GM23338 (cell line): ENCODE results near the gene RAN. TPM values are rescaled to one million over a fixed set of nuclear protein-coding genes. Genes with fewer than 3 reads are reported as not detected.

Source experiments
- ATAC-seq: fragments of 200-7000 bp; cut with Tn5 transposase; 3 replicates; pipeline ENCODE4 v1.9.1; 2020
- DNase-seq: peaks from one replicate; pipeline ENCODE4 v3.0.0-alpha.2; 2015; ENCODE audit warnings: low spot score
- H2AFZ ChIP-seq: fragments of 200-600 bp; sonication (generic); 2 replicates; pipeline ENCODE4 v1.8.0; 2016; ENCODE audit warnings: antibody characterized with exemption, mild to moderate bottlenecking, moderate library complexity
- H3F3A ChIP-seq: fragments of 200-600 bp; sonication (generic); replicated peaks from 2 replicates; pipeline ENCODE4 v1.8.0; 2017; ENCODE audit warnings: antibody characterized with exemption, mixed run types, low read depth
- H3K27ac ChIP-seq: fragments of 200-600 bp; sonication (generic); 2 replicates; pipeline ENCODE4 v1.6.1; 2016; ENCODE audit warnings: low read depth
- H3K27me3 ChIP-seq: fragments of 200-600 bp; sonication (generic); 2 replicates; pipeline ENCODE4 v1.8.0; 2016; ENCODE audit warnings: mild to moderate bottlenecking, mixed run types, moderate library complexity; ENCODE audit not compliant: insufficient read depth
- H3K36me3 ChIP-seq: fragments of 200-600 bp; sonication (generic); 2 replicates; pipeline ENCODE4 v1.8.0; 2016; ENCODE audit warnings: mild to moderate bottlenecking; ENCODE audit not compliant: insufficient read depth
- H3K4me1 ChIP-seq: fragments of 200-600 bp; sonication (generic); 2 replicates; pipeline ENCODE4 v1.8.0; 2016; ENCODE audit warnings: mild to moderate bottlenecking, moderate library complexity; ENCODE audit not compliant: insufficient read depth
- H3K4me2 ChIP-seq: fragments of 200-600 bp; sonication (generic); 2 replicates; pipeline ENCODE4 v1.7.1; 2017; ENCODE audit warnings: mixed run types
- H3K4me3 ChIP-seq: fragments of 200-600 bp; sonication (generic); 2 replicates; pipeline ENCODE4 v1.6.1; 2016; ENCODE audit warnings: mixed run types
- H3K79me2 ChIP-seq: fragments of 200-600 bp; sonication (generic); replicated peaks from 2 replicates; pipeline ENCODE4 v1.8.0; 2017; ENCODE audit warnings: mild to moderate bottlenecking; ENCODE audit not compliant: insufficient read depth
- H3K9me2 ChIP-seq: fragments of 200-600 bp; sonication (generic); 2 replicates; pipeline ENCODE4 v1.8.0; 2017; ENCODE audit not compliant: insufficient read depth
- H4K20me1 ChIP-seq: fragments of 200-600 bp; sonication (generic); replicated peaks from 2 replicates; pipeline ENCODE4 v1.8.0; 2017; ENCODE audit warnings: mild to moderate bottlenecking; ENCODE audit not compliant: insufficient read depth
- H3K27ac Mint-ChIP-seq: 2 replicates; pipeline ENCODE4 v1.8.0; 2020; ENCODE audit warnings: inconsistent platforms, mild to moderate bottlenecking, moderate library complexity, mixed read lengths
- H3K27me3 Mint-ChIP-seq: 3 replicates; pipeline ENCODE4 v1.8.0; 2022; ENCODE audit warnings: low read depth, mild to moderate bottlenecking, moderate library complexity, mixed read lengths, inconsistent platforms; ENCODE audit not compliant: insufficient read depth, poor library complexity
- H3K36me3 Mint-ChIP-seq: 3 replicates; pipeline ENCODE4 v1.8.0; 2021; ENCODE audit warnings: low read depth, mild to moderate bottlenecking, inconsistent platforms, moderate library complexity, mixed read lengths
- H3K4me1 Mint-ChIP-seq: 3 replicates; pipeline ENCODE4 v1.8.0; 2020; ENCODE audit warnings: mild to moderate bottlenecking, inconsistent platforms, mixed read lengths
- H3K4me3 Mint-ChIP-seq: 3 replicates; pipeline ENCODE4 v1.8.0; 2021; ENCODE audit warnings: moderate library complexity, mild to moderate bottlenecking, inconsistent platforms, mixed read lengths
- H3K9me3 Mint-ChIP-seq: 3 replicates; pipeline ENCODE4 v1.8.0; 2020; ENCODE audit warnings: moderate library complexity, mild to moderate bottlenecking, inconsistent platforms, mixed read lengths
- CREB1 ChIP-seq: fragments of 250-450 bp; sonication (Bioruptor Pico); IDR thresholded peaks from 2 replicates; pipeline ENCODE4 v1.5.0; 2020; ENCODE audit warnings: low read depth, mild to moderate bottlenecking, moderate library complexity
- CTCF ChIP-seq, 2 experiments: fragments of 200-600 bp in 1 of 2; sonication (generic) in 1 of 2; conservative IDR thresholded peaks; 2 replicates each; pipeline versions ENCODE4 v1.5.1 to v1.6.1; 2016 to 2017; ENCODE audit warnings: antibody characterized with exemption in 2 of 2, low read depth in 2 of 2, mild to moderate bottlenecking in 2 of 2, moderate library complexity in 1 of 2
- EZH2 ChIP-seq: fragments of 200-600 bp; sonication (generic); IDR thresholded peaks from one replicate; pipeline ENCODE4 v1.8.0; 2017; ENCODE audit warnings: antibody characterized with exemption, mild to moderate bottlenecking, low read depth; ENCODE audit not compliant: unreplicated experiment
- EZH2phosphoT487 ChIP-seq: fragments of 200-600 bp; sonication (generic); IDR thresholded peaks from one replicate; pipeline ENCODE4 v1.8.1; 2018; ENCODE audit warnings: antibody characterized with exemption; ENCODE audit not compliant: unreplicated experiment
- JUNB ChIP-seq: IDR thresholded peaks from one replicate; pipeline ENCODE4 v1.6.1; 2016; ENCODE audit warnings: antibody characterized with exemption; ENCODE audit not compliant: unreplicated experiment
- NANOG ChIP-seq: IDR thresholded peaks from 2 replicates; pipeline ENCODE4 v1.6.1; 2016; ENCODE audit warnings: antibody characterized with exemption, borderline replicate concordance
- REST ChIP-seq: IDR thresholded peaks from one replicate; pipeline ENCODE4 v1.6.1; 2018; ENCODE audit warnings: antibody characterized with exemption; ENCODE audit not compliant: unreplicated experiment
- STAT1 ChIP-seq: IDR thresholded peaks from one replicate; pipeline ENCODE4 v1.6.1; 2016; ENCODE audit warnings: antibody characterized with exemption; ENCODE audit not compliant: unreplicated experiment
- ZNF114 ChIP-seq: fragments of 250-450 bp; sonication (Bioruptor Pico); IDR thresholded peaks from 2 replicates; pipeline ENCODE4 v1.5.0; 2020; ENCODE audit warnings: mild to moderate bottlenecking, moderate library complexity
- ZNF331 ChIP-seq: fragments of 250-450 bp; sonication (Bioruptor Pico); IDR thresholded peaks from 2 replicates; pipeline ENCODE4 v1.5.0; 2020; ENCODE audit warnings: low read depth, mild to moderate bottlenecking, moderate library complexity
- polyA plus RNA-seq: library from polyadenylated mRNA; unstranded; fragments of >200 nt; fragmentation: Nextera tagmentation; extraction: Ambion mirVana; gene quantifications from 2 replicates; pipeline ENCODE4 v1.2.1, GENCODE V29; 2016
- total RNA-seq: library from RNA; depleted of rRNA; stranded (reverse); fragments of >200 nt; shearing (Covaris generic); gene quantifications from 2 replicates; pipeline ENCODE4 v1.2.3, GENCODE V29; 2014

Gene RAN
- total and polyA plus RNA-seq, 2 experiments from 2014 or later: 976 to 2,289 TPM

- TF ChIP-seq CTCF (conservative IDR thresholded peaks at IDR 0.05; ENCODE audit: low read depth in 2 of 2): no peak
- TF ChIP-seq ZNF331 (CRISPR knock-in tag): no peak
- TF ChIP-seq CREB1 (CRISPR knock-in tag): no peak
- no peak for TF ChIP-seq REST
- no peak for TF ChIP-seq JUNB
Measured at GRCh38 chr12:130827432-130827831, 44.4 kb upstream of the RAN start (continued).

GRCh38 chr12:130828895-130829294 lies 43.0 kb upstream of the RAN start:
- Histone ChIP-seq H3K9me2 (no peaks in the 10 kb centered on the region), H4K20me1 (no peaks in the 10 kb centered on the region), H3K4me2 (no peak overlapping the region), H2AFZ (no peak overlapping the region), H3K27ac (peak overlapping the region; percentile 81), H3K79me2 (peaks cover 35% of the 10 kb centered on the region), H3K4me1 (peaks cover 25% of the 10 kb centered on the region), H3K27me3 (no peaks in the 10 kb centered on the region), H3F3A (peaks cover 7% of the 10 kb centered on the region; the same call in 1 of the 2 replicates), H3K36me3 (no peaks in the 10 kb centered on the region), H3K4me3 (no peak overlapping the region)
- TF ChIP-seq ZNF114: no peak
- Mint-ChIP-seq H3K36me3 (peaks cover 7% of the 10 kb centered on the region), H3K4me1 (peaks cover 46% of the 10 kb centered on the region), H3K4me3 (no peak overlapping the region), H3K9me3 (peaks cover 4% of the 10 kb centered on the region; the same call in 1 of the 3 replicates), H3K27me3 (peaks cover 4% of the 10 kb centered on the region), H3K27ac (0 out of 2 replicates have a peak overlapping the region, but pooled peaks have one; percentile 9)
- ATAC-seq: peak; percentile 44
- peak; percentile 61 for DNase-seq

GRCh38 chr12:130829391-130830245 lies 42.2 kb upstream of the RAN start:
- Histone ChIP-seq H2AFZ (no peak overlapping the region), H3K27ac (peak overlapping the region; percentile 81; the same call in 1 of the 2 replicates), H3K27me3 (no peaks in the 10 kb centered on the region), H3K4me2 (peak overlapping the region; percentile 32; the same call in 1 of the 2 replicates), H3F3A (peaks cover 7% of the 10 kb centered on the region; the same call in 1 of the 2 replicates), H4K20me1 (no peaks in the 10 kb centered on the region), H3K36me3 (no peaks in the 10 kb centered on the region), H3K4me1 (peaks cover 30% of the 10 kb centered on the region), H3K79me2 (peaks cover 42% of the 10 kb centered on the region), H3K4me3 (no peak overlapping the region), H3K9me2 (no peaks in the 10 kb centered on the region)
- ATAC-seq (peak; percentile 12; the same call in 2 of the 3 replicates), DNase-seq (no peak)
- H3K36me3 Mint-ChIP-seq: peaks cover 7% of the 10 kb centered on the region
- peaks cover 50% of the 10 kb centered on the region for H3K4me1 Mint-ChIP-seq
- H3K9me3 Mint-ChIP-seq: peaks cover 4% of the 10 kb centered on the region; the same call in 1 of the 3 replicates
- H3K4me3 Mint-ChIP-seq: no peak overlapping the region
- H3K27me3 Mint-ChIP-seq: peaks cover 4% of the 10 kb centered on the region
- peak overlapping the region; percentile 38; the same call in 1 of the 2 replicates for H3K27ac Mint-ChIP-seq
- TF ChIP-seq EZH2phosphoT487 (no peak), NANOG (no peak), CTCF (conservative IDR thresholded peaks at IDR 0.05; ENCODE audit: low read depth in 2 of 2) (no peak), EZH2 (no peak), CREB1 (CRISPR knock-in tag) (no peak), ZNF331 (CRISPR knock-in tag) (no peak), STAT1 (no peak)
